Activated CD4-positive, alpha-beta T cell treated with anti-CD3 and anti-CD28 coated beads, Interleukin-2, amount 50 U/mL, for 1 hour (primary cell): ENCODE data around the gene CAMK2A.

ENCODE experiments used
- DNase-seq: peaks from one replicate; pipeline ENCODE4 v3.0.0-alpha.2; 2020

The CAMK2A gene

DNA sequence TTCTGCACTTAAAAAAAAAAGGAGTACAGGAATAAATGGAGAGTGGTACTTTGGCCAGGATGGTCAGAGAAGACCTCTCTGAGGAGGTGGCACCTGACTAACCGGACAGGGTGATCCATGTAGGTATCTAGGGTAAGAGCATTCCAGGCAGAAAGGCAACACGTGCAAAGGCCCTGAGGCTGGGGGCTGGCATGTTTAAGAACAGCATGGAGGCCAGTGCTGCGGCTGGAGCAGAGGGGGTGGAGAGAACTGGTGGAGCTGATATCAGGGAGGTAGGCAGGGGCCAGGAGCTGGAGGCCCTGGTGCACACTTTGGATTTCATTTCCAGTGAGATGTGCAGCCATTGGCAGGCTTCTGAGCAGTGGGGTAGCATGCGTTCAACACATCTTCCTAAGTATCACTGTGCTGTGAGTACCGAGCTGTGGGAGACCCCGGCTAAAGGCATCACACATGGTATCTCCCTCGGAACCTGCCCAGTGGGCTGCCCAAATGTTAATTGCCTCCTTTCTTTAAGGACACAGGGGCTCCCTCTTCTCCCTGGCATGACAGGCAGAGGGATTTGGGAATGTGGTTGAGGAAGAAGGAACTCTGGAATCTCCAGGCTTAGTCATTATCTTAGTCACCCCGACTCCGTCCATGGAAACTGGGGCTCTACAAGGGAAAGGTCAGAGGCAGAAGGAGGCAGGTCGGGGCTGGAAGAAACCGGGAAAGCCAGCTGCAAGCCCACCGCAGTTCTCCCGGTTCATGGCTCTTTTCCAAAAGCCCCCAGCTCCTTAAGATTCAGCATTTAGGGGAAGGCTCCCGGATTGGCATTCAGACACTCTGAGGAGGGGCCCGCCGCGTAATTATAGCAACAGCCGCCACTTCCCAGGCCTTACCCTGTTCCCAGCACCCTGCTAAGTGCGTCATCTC, 81.1 kb downstream of the CAMK2A start:
- DNase-seq, result no peak

DNA sequence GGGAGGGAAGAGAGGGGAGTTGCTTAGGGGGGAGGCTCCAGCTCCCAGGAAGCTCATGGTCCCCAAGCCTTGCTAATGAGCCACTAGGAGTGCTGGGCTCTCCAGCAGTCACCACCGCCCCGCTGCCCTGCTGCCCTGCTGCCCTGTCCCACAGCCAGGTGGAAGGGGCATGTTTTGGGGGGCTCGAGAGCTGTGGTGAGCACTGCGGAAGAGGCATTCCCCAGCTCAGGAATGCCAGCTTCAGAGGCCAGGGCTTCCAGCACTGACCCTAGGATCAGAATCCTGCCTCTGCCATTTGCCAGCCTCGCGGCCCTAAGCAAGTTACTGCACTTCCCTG, 82.8 kb downstream of the CAMK2A start:
- DNase-seq, result no peak

DNA sequence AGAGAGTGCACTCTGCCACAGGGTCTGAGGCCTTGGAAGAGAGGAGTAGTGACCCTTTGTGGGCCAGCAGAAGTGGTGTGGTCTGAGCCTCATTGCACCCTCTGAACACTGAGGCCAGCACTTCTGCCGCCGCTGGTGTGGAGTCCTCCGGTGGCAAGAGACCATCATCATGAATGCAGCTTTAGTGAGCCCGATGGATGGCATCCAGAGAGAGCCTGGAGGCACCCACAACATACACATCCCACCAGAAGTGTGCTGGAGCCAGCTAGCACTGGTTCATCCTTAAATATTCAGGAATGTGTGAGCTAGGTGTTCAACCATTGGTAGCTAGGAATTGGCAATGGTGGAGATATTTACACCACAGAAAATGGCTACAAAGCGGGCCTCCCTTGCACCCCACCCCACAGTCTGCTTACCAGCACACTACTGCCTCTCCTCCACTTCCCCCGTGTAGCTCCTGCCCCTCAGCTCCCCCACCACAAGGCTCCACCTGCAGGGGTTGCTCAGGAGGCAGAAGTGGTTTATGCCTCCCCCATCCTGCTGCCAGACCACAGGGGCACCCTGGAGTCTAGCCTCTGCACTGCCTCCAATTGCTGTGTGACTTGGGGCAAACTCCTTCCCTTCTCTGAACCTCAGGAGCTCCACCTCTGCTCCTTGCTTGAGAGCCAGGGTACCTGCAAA, 83.3 kb downstream of the CAMK2A start:
- no peak for DNase-seq

DNA sequence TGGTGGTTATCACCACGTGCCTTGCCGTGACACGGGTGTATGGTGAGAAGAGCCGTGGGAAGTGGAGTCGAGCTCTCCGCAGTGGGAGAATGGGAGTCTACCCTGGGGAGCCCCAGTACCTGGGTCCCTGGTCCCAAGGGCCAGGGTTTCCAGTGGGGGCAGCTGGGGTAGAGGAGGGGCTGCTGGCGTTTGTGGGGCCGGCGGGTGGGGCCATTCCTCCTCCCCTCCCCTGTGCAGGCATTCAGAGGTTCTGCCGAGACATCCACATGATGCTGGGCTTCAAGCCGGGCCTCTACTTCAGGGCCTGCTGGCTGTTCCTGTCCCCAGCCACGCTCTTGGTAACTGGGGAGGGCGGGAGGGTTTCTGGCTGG, 85.0 kb downstream of the CAMK2A start:
- no peak for DNase-seq

DNA sequence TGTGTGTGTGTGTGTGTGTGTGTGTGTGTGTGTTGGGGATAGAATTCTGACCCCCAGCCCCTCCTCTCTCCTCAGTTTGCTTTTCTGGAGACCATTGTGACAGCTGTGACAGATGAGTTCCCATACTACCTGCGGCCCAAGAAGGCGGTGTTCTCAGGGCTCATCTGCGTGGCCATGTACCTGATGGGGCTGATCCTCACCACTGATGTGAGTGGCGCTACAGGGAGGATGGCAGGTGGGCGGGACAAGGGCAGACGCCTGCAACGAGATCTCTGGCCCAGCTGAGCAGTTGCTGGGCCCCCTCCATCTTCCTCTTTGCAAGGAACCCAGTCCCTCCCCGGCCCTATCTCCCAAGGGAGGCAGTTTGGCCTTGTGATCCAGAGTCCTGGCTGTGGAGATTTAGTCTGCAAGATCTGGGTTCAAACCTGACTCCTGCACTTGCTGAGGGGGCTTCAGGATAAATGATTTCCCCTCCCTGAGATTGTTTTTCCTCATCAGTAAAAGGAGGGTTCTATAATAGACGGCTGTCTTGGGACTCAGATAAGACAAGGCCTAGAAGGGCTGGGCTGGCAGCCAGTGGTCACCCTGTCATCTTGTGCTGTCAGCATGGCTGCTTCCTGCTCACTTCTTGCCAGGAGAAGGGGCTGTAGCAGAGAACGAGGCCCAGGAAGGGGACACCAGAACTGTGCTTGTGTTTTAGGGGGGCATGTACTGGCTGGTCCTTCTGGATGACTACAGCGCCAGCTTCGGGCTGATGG, 85.6 kb downstream of the CAMK2A start:
- DNase-seq, result no peak

DNA sequence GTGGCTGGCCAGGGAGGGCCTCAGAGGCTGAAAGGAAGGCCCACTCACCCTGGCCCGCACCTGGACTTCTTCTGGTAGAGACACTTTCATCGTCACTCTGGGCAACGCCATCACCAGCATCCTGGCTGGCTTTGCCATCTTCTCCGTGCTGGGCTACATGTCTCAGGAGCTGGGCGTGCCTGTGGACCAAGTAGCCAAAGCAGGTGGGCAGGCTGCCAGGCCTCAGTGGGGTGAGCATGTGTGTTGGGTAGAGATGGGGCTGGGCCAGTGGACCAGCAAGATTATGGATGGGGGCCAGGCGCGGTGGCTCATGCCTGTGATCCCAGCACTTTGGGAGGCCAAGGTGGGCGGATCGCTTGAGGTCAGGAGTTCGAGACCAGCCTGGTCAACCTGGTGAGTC, 87.1 kb downstream of the CAMK2A start:
- DNase-seq, result no peak

DNA sequence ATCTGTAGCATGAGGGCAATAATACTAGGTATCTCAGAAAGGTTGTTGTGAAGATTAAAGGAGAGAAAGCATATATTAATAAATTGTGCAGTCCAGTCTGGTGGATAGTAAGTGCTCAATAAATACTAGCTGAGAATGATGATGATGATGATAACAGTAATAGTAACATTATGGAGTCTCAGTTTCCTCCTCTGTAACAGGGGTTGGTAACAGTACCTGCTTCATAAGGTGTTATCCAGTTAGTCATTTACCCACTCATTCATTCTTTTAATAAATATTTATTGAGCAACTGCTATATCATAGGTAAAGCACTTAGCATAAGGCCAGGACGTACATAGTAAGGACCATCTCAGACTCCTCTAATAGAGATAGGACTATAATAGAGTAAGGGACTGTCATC, 92.1 kb downstream of the CAMK2A start:
- DNase-seq, result no peak

DNA sequence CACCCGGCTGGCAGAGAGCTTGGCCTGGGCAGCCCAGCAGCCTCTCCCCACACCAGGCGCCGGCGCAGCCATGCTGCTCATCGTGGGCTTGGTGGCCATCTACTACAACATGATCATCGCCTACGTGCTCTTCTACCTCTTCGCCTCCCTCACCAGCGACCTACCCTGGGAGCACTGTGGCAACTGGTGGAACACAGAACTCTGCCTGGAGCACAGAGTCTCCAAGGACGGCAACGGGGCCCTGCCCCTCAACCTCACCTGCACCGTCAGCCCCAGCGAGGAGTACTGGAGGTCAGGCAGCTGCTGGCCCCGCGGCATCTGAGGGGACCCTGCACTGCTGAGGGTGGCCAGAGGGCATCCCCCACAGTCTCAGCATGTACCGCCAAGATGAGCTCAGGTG, 92.6 kb downstream of the CAMK2A start:
- DNase-seq, result no peak

DNA sequence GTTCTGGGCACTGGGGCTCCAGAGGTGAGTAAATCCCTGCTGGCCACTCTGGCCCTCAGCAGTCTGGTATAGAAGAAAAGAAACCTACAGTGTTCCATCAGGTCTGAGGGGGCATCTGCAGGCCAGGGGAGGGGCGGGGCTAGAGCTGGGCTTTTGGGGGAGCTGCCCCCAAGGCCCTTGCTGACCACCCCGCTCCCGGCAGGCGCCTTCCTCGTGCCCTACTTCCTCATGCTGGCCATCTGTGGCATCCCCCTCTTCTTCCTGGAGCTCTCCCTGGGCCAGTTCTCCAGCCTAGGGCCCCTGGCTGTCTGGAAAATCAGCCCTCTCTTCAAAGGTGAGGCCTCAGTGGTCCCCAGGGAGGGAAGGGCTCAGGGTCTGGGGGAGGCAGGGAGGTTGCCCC, 93.1 kb downstream of the CAMK2A start:
- DNase-seq, result no peak

DNA sequence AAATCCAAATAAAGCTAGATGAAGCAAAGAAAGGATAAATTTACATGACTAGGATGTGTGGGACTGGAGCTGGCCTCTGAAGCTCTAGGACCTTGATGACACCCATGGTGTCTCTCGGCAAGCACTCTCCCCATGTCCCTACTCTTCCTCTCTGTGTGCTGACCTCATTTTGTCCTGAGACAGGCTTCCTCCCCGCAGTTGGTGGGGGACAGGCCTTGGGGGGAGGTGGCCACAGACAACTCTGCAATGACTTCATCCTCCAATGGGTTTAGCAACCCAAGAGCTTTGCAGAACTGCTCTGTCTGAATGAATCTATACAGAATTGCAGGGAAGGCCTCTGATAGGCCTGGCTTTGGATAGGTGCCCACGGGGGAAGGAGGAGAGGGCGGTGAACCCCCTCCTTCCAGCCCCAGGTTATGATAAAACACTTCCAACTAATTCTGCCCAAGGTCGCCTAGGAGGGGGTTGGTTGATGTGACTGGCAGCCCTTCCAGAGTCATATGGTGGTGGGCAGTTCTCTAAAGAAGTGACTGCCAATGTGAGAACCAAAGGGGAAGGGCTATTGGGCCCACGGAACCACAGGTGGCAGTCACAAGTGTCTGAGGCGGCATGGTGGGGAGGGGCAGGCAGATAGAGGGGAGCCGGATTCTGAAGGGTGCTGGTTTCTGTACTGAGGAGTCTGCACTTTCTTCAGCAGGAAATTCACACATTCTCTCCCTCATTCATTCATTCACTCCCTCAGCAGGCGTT, 93.7 kb downstream of the CAMK2A start:
- no peak for DNase-seq

DNA sequence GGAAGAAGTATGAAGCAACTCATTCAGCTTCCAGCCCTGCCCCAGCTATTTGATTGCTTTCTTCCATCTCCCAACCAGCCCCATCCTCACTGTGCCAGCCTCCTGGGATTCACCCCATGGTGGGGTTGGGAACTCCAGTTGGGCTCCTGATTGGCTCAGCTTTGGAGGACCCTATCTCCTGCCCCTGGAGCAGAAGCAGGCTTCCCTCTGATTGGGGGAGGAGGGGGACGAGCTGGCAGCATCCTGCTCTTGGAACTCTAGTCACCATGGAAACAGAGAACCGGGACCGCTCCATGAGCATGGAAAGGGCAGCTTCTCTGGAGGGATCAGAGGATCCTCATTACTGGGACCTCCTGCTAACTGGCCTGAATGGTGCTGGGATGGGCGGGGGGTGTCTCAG, 97.1 kb downstream of the CAMK2A start:
- DNase-seq, result no peak

DNA sequence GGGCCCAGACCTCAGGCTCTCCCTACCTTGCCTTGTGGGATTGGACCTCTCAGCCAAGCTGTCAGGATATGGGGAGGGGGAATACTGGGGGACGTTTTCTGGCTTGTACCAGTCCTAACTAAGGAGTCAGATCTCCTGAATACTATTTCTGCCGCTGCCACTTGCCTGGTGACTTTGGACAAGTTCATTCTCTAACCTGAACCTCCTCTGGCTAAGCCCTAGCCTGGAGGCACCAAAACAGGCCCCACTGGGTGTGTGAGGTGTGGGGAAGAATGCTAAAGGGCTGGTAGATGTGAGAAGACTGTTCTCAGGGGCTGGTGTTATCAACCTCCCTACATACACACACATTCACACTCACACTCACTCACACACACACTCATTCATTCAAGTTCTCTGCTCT, 98.6 kb downstream of the CAMK2A start:
- no peak for DNase-seq

DNA sequence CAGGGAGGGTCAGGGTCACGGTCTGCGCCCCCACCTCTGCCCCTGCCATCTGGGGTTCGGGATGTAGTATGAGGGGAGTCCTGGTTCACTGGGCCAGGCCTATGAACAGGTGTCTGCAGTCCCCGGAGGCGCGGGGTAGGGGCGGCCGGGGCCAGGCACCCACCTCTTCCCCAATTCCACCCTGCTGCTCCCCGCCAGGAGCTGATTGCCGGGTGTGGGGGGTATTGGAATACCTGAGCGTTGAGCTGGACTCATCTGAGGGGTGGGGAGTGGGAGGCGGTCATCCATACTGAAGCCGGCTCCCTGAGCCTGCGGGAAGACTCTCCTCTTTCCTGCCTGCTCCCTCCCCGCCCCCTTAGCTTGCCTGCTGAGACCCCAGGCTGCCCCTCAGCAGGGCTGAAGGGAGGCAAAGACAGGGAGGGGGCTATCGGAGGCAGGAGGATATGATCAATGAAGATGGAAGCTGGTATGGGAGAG, 99.0 kb downstream of the CAMK2A start:
- DNase-seq, result no peak

DNA sequence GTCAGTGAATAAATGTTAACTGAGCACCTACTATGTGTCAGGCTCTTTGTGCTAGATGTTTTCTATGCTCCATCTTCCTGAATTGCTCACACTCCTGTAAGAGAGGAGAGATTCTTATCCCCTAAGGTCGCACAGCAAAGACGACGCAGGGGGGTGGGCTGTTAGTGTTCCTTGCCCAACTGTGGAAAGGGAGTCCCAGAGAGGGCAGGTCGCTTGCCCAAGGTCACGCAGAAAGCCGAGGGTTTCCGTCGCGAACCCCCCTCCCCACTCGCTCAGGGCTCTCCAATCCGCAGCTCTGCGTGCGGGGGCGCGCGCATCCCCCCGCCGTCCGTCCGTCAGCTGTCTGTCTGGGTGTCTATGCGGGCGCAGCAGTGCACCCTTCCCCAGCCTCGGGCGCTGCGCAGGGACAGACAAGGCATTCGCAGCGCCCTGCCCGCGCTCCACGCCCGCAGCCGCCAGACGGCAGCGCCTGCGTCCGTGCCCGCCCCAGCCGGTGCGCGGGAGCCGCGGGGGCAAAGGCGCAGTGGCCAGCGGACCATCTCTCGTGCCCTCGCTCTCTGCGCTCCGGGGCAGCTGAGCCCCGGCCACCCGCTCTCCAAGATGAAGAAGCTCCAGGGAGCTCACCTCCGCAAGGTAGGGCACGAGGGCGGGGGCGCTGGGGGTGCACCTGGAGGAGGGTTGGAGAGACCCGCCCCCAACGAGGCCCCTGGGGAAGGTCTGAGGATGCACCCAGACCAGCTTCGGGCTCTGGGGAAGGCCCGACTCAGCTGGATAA, 99.7 kb downstream of the CAMK2A start, which contains the start of gene SLC6A7:
SLC6A7 (plus strand) TSS at position 335 of the 775 bp plus-strand sequence; CDS start at position 601, 266 bp downstream.
- no peak for DNase-seq

DNA sequence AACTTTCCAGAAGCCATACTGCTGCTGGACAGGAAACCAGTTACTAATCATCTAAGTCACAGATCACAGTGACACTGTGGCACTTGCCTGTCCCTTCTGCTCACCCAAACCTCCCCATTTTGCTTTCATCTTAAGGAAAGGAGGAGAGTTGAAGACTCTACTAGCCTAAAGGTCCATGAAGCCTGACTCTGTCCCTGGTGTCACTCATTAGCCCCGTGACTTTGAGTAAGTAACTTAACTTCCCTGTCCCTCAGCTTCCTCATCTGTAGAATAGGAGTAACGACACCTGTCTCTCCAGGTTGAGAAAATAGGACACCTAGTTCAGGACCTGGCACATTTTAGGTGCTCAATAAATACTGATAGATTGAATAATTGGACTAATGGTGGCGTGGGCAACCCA, 100.2 kb downstream of the CAMK2A start:
- no peak for DNase-seq

DNA sequence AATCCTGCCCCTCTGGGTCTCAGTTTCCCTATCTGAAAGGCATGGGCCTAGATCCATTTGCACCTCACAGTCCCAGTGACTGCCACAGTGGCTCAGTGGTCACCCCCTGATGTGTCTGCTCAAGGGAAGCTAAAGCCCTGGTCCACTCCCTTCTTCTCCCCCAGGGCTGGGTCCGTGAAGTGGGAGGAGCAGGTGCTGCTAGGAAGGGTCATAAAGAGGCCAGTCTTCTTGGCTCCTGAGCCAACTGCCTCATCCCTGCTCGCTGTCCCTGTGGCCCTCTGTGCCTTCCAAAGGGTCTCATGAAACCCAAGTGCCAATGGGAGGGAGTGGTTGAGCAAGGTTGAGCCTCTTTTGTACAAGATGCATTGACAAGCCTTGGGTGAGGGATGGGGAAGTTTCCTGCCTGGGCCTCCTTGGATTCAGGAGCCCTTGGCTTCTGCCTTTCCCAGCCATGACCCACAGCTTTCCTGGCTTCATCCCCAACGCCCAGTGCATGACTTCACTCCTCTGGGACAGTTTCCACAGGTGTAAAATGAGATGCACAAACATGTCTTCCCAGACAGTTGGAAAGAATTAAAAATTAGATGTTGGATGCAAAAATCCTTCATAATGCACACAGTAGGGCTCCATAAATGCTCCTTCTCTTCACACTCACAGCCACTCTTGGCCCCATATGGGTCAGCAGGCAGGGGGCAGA, 101.3 kb downstream of the CAMK2A start:
- DNase-seq, result no peak

DNA sequence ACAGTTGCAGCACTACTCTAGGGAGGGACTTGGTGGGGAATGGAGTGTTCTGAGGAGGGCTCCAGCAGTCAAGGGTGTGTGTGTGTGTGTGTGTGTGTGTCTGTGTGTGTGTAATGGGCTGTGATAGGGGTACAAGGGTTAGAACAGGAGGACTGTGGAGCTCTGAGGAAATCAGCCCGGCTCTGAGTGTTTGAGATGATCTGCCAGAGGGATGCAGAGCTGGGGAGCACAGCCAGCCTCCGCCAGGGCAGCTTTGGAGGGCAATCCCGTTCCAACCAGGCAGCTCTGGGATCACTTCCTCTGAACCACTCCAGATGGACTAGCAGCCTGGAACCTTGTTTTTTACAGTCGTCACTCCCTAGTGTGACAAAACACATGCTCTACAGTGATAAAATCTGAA, 102.7 kb downstream of the CAMK2A start:
- DNase-seq, result no peak

DNA sequence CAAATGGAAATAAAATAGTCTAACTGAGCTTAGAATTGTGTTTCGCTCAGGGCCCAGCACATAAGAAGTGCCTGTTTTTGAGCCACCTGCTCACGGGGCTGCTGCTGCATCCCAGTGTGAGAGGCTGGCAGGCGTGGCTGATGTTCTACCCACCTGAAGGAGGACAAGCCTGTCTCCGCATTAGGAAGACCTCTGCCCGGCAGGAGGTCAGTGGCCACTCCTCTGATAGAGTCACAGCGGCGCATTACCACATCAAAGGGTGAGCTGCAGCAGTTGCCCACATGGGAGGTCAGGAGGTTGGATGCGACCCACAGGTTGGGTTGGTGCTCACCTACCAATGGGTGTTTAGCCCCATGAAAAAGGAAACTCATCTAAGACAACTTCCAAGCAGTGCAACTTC, 103.4 kb downstream of the CAMK2A start:
- DNase-seq, result no peak

DNA sequence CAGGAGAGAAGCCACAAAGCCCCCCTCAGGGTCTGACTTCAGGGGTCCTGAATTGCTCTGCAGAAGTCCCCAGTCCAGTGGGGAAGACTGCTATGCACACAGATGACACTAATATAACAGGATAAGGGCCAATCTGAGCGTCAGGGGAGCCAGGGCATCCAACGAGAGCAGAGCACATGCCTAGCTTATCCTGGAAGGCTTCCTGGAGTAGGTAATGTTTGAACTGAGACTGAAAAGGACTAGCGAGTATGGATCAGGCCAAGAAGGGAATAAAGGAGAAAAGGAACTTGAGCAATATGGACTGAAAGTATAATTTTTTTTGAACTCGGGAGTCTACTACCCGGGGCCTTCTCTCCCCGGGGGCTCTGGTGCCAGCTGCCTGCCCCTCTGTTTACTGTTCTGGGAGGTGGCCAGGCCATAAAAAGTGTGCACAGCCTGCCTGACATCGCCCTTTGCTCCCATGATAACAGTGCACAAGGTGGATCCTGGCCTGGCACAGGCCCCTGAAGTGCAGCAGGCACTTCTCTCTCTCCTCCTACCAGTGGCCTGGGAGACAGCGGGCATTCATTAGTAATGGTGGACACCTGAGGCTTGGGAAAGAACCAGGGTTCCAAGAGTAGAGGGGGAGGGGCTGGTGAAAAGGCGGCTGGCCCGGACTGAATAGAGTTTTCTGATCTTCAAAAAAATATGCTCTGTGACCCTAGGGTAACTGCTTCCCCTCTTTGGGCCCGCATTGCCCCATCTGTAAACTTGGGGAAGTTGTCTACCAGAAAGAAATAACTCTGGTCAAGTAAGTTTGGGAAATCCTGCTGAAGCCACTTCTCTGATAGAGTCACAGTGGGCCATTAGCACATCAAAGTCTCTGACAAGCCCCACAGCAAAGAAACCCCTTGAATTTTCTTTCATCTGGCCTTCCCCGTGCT, 104.3 kb downstream of the CAMK2A start:
- DNase-seq, result no peak

DNA sequence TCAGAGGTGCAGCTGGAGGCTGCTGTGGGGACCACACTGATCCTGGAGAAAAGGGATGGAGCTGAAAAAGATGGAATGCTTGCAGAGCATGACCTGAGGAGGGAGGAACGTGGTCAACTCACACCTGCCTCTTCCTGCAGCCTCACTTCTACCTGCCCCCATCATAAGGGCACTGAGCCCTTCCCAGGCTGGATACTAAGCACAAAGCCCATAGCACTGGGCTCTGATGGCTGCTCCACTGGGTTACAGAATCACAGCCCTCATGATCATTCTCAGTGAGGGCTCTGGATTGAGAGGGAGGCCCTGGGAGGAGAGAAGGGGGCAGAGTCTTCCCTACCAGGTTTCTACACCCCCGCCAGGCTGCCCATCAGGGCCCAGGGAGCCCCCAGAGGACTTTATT, 105.6 kb downstream of the CAMK2A start:
- no peak for DNase-seq
